Activated CD4-positive, alpha-beta T cell treated with anti-CD3 and anti-CD28 coated beads, Interleukin-10, Interleukin-2, amounts not matched to agents 100 ng/mL and 50 ng/mL, durations not matched to agents 16 hours and 8 hours (primary cell): ENCODE results near the gene PLCL2.
"Not testable (repeated sequence)": the region's sequence is repeated elsewhere in the genome, so short reads cannot be mapped to it uniquely, and the experiment has no call there.

Source experiments
- DNase-seq: peaks from one replicate; pipeline ENCODE4 v3.0.0-alpha.2; 2020

PLCL2 gene

GRCh38 chr3:16918683-16919025 is 33.9 kb downstream of the PLCL2 start:
- no peak for DNase-seq

GRCh38 chr3:16923112-16923511 is 38.4 kb downstream of the PLCL2 start:
- DNase-seq = no peak

GRCh38 chr3:16927485-16927884 is 42.7 kb downstream of the PLCL2 start:
- no peak for DNase-seq

GRCh38 chr3:16928386-16929132 is 43.8 kb downstream of the PLCL2 start:
- no peak for DNase-seq

GRCh38 chr3:16929311-16929710 is 44.6 kb downstream of the PLCL2 start:
- DNase-seq = no peak

GRCh38 chr3:16932877-16933276 is 48.1 kb downstream of the PLCL2 start:
- no peak for DNase-seq

- no peak for DNase-seq
Measured at GRCh38 chr3:16935781-16936180, 51.0 kb downstream of the PLCL2 start.

GRCh38 chr3:16936233-16936632 is 51.5 kb downstream of the PLCL2 start:
- DNase-seq = no peak

GRCh38 chr3:16936676-16937230 is 52.0 kb downstream of the PLCL2 start:
- DNase-seq = no peak

- DNase-seq = no peak
Measured at GRCh38 chr3:16937326-16937845, 52.6 kb downstream of the PLCL2 start.

- no peak for DNase-seq
Measured at GRCh38 chr3:16940769-16941700, 56.3 kb downstream of the PLCL2 start.

GRCh38 chr3:16942955-16943354 is 58.2 kb downstream of the PLCL2 start:
- DNase-seq = no peak

- no peak for DNase-seq
Measured at GRCh38 chr3:16943857-16944256, 59.1 kb downstream of the PLCL2 start.

- no peak for DNase-seq
Measured at GRCh38 chr3:16944356-16944755, 59.6 kb downstream of the PLCL2 start.

- DNase-seq = no peak
Measured at GRCh38 chr3:16945330-16945729, 60.6 kb downstream of the PLCL2 start.

- no peak for DNase-seq
Measured at GRCh38 chr3:16950282-16950681, 65.5 kb downstream of the PLCL2 start.

GRCh38 chr3:16950845-16951244 is 66.1 kb downstream of the PLCL2 start:
- no peak for DNase-seq

GRCh38 chr3:16957852-16958251 is 73.1 kb downstream of the PLCL2 start:
- not testable (repeated sequence) for DNase-seq

GRCh38 chr3:16960125-16960524 is 75.4 kb downstream of the PLCL2 start:
- DNase-seq = no peak

GRCh38 chr3:16961621-16962205 is 77.0 kb downstream of the PLCL2 start:
- no peak for DNase-seq

GRCh38 chr3:16975083-16975482 is 90.3 kb downstream of the PLCL2 start:
- no peak for DNase-seq

GRCh38 chr3:16978234-16978920 is 93.6 kb downstream of the PLCL2 start:
- no peak for DNase-seq

GRCh38 chr3:16978921-16979271 is 94.1 kb downstream of the PLCL2 start:
- no peak for DNase-seq
